HUES48 (cell line): ENCODE measurements around the gene KCTD13.
"Not testable (repeated sequence)": the region's sequence is repeated elsewhere in the genome, so short reads cannot be mapped to it uniquely, and the experiment has no call there.

Source experiments
- H3K27ac ChIP-seq: one replicate; pipeline ENCODE4 v1.7.0; 2013; ENCODE audit warnings: low read depth, low read length, inconsistent platforms
- H3K27me3 ChIP-seq: 2 replicates; pipeline ENCODE4 v1.6.1; 2013; ENCODE audit warnings: mild to moderate bottlenecking, low read length; ENCODE audit not compliant: control insufficient read depth, insufficient read depth
- H3K36me3 ChIP-seq: 2 replicates; pipeline ENCODE4 v1.6.1; 2013; ENCODE audit warnings: low read length; ENCODE audit not compliant: control insufficient read depth, insufficient read depth
- H3K4me1 ChIP-seq: 2 replicates; pipeline ENCODE4 v1.6.1; 2013; ENCODE audit warnings: mild to moderate bottlenecking, low read length; ENCODE audit not compliant: control insufficient read depth, insufficient read depth
- H3K4me3 ChIP-seq: 2 replicates; pipeline ENCODE4 v1.5.1; 2013; ENCODE audit warnings: mild to moderate bottlenecking, low read depth, low read length
- H3K9ac ChIP-seq: 2 replicates; pipeline ENCODE4 v1.6.1; 2013; ENCODE audit warnings: mild to moderate bottlenecking, low read depth, low read length, moderate library complexity
- H3K9me3 ChIP-seq: 2 replicates; pipeline ENCODE4 v1.6.1; 2013; ENCODE audit warnings: low read length; ENCODE audit not compliant: control insufficient read depth, insufficient read depth

KCTD13 gene

DNA sequence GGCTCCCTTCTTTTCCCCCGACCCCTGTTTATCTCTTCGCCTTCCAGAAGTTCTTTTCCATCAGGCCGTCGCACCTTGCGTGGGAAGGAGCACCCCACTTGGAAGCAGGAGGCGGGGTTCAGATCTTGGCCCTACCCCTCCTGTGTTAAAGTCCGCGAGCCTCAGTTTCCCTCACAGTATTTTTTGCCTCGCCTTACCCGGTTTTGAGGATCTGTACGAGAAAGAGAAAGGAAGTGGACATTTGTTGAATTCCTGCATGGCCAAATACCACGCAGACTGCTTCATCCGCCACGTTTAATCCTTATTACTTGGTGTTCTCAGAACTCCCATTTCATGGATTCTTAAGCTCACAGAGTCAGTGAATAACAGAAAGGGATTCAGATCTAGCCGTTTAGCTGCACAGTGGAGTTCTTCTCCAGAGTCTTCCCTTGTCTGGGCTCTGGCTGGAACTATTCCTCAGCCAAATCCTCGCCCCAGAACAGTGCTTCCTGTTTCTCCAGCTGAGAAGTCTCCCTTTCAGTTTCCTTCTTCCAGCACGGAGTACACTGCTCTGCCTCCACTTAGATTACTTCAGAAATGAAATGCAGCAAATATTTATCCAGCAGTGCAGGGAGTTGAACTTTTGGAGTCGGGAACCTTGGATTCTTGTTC is 36.4 kb upstream of the KCTD13 start:
- peaks cover 12% of the 10 kb centered on the region; the same call in 1 of the 2 replicates for H3K36me3 ChIP-seq
- peaks cover 6% of the 10 kb centered on the region for H3K4me1 ChIP-seq
- peak overlapping the region; percentile 14 for H3K27ac ChIP-seq
- peak overlapping the region; percentile 39; the same call in 1 of the 2 replicates for H3K9ac ChIP-seq
- no peaks in the 10 kb centered on the region for H3K9me3 ChIP-seq
- H3K4me3 ChIP-seq = peak overlapping the region; percentile 89
- H3K27me3 ChIP-seq = no peaks in the 10 kb centered on the region

DNA sequence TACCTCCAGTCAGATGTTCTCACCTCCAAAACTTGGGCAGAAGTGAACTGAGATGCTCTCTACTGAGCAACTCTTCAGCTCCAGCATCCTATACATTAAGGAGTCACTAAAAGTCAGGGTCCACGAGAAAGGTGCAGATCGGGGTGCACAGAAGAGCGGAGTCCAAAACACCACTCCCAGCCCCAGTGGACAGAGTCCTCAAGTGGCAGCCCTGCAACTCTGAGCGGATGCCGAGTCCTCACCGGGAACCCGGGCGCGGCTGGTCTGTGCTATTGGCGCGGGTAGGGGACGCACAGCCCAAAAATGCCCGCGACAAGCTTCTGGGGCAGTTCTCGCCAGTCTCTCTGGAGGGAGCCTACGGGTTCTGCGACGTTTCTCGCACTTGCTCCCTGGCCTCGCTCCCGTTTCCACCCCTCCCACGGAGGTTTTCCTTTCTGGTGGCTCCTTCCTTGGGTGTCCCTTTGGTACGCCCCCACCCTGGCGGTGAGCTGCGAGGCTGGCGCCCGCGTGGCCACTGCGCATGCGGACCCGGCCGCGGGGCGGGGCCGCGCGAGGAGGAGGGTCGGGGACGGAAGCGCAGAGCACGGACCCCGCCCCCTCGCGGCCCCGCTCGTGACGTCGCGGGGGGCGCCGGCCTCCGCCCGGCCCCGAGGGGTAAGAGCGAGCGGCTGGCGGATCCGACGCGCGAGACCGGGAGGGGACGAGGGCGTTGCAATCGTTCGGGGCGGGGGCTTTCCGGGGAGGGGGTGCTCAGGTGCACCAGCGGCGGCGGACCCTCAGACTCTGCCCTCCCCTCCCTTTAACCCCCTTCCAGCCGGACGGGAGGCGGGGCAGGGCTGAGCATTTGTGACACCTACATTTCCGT is 35.7 kb upstream of the KCTD13 start, which contains the start of gene TMEM219:
TMEM219 (plus strand) TSS at position 601 of the 865 bp plus-strand sequence. CDS start 1,065 bp downstream, outside the sequence.
- no peaks in the 10 kb centered on the region for H3K27me3 ChIP-seq
- peak within 1 kb of the TSS; percentile 53 for H3K27ac ChIP-seq

DNA sequence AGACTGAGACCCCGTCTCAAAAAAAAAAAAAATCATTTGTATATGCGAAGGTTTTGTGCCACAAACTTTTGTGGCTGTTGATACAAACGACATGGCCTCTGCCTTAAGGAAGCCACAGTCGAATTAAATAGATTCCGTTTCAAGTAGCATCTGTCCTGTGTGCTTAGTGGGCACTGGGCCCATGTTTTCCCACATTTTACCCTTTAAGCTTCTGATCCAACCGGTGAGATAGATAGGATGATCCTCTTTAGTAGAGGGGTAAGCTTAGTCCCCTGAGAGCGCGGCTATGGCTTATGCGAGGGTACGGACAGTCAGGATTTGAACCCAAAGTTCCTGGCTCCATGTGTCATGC is 35.1 kb upstream of the KCTD13 start:
- peak overlapping the region; percentile 87; the same call in 1 of the 2 replicates for H3K9ac ChIP-seq
- H3K4me3 ChIP-seq = peak overlapping the region; percentile 89
- H3K27ac ChIP-seq = peak overlapping the region; percentile 53
- no peaks in the 10 kb centered on the region for H3K27me3 ChIP-seq
- H3K9me3 ChIP-seq = no peaks in the 10 kb centered on the region
- H3K36me3 ChIP-seq = 0 out of 2 replicates have a peak, but pooled peaks cover 7% of the 10 kb centered on the region
- H3K4me1 ChIP-seq = peaks cover 6% of the 10 kb centered on the region

More for the DNA sequence above, 35.7 kb upstream of the KCTD13 start, which contains the start of gene TMEM219:
- no peaks in the 10 kb centered on the region for H3K9me3 ChIP-seq
- H3K4me3 ChIP-seq = peak within 1 kb of the TSS; percentile 89
- H3K9ac ChIP-seq = peak within 1 kb of the TSS; percentile 87
- H3K4me1 ChIP-seq = peaks cover 6% of the 10 kb centered on the region
- 0 out of 2 replicates have a peak, but pooled peaks cover 7% of the 10 kb centered on the region for H3K36me3 ChIP-seq

DNA sequence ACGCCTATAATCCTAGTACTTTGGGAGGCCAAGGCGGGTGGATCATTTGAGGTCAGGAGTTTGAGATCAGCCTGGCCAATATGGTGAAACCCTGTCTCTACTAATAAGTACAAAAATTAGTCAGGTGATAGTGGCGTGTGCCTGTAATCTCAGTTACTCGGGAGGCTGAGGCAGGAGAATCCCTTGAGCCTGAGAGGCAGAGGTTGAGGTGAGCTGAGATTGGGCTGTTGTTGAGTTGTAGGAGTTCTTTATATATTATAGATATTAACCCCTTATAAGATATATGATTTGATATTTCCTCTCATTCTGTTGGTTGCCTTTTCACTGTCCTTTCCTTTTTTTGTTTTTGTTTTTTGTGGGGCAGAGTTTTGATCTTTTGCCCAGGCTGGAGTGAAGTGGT is 33.8 kb upstream of the KCTD13 start:
- H3K27ac ChIP-seq, H3K9me3 ChIP-seq: not testable (repeated sequence)

DNA sequence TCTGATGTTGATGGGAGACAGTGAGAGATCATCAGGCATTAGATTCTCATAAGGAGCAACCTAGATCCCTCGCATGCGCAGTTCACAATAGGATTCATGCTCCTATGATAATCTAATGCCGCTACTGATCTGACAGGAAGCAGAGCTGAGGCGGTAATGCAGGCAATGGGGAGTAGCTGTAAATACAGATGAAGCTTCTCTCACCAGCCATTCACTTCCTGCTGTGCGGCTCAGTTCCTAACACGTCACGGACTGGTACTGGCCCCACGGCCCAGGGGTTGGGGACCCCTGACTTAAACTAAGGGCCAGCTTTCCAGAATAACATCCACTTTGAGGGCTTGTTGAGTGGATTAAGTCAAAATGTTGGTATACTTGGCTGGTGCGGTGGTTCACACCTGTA is 33.3 kb upstream of the KCTD13 start:
- H3K27me3 ChIP-seq = no peaks in the 10 kb centered on the region
- H3K4me3 ChIP-seq = no peak overlapping the region
- H3K9ac ChIP-seq = no peak overlapping the region
- peaks cover 6% of the 10 kb centered on the region for H3K4me1 ChIP-seq
- H3K9me3 ChIP-seq = no peaks in the 10 kb centered on the region
- no peak overlapping the region for H3K27ac ChIP-seq
- H3K36me3 ChIP-seq = 0 out of 2 replicates have a peak, but pooled peaks cover 3% of the 10 kb centered on the region

More for the DNA sequence above, 33.8 kb upstream of the KCTD13 start:
- H3K36me3 ChIP-seq, H3K27me3 ChIP-seq, H3K4me3 ChIP-seq, H3K4me1 ChIP-seq, H3K9ac ChIP-seq: not testable (repeated sequence)

DNA sequence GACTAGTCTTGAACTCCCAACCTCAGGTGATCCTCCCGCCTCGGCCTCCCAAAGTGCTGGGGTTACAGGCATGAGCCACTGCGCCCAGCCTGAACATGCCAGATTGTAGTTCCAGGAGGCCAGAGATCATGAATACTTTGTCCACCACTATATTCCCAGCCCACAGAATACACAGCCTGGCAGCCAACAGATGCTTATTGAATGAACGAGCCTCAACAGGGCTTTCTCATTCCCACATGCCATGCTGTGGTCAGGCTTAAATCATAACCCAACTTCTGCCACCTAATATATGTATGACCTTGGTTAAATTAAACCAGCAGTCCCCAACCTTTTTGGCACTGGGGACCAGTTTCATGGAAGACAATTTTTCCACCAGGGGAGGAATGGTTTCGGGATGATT is 32.7 kb upstream of the KCTD13 start:
- Histone ChIP-seq H3K27me3 (no peaks in the 10 kb centered on the region), H3K4me1 (peaks cover 6% of the 10 kb centered on the region), H3K36me3 (0 out of 2 replicates have a peak, but pooled peaks cover 3% of the 10 kb centered on the region), H3K9ac (no peak overlapping the region), H3K4me3 (no peak overlapping the region), H3K27ac (no peak overlapping the region), H3K9me3 (no peaks in the 10 kb centered on the region)

DNA sequence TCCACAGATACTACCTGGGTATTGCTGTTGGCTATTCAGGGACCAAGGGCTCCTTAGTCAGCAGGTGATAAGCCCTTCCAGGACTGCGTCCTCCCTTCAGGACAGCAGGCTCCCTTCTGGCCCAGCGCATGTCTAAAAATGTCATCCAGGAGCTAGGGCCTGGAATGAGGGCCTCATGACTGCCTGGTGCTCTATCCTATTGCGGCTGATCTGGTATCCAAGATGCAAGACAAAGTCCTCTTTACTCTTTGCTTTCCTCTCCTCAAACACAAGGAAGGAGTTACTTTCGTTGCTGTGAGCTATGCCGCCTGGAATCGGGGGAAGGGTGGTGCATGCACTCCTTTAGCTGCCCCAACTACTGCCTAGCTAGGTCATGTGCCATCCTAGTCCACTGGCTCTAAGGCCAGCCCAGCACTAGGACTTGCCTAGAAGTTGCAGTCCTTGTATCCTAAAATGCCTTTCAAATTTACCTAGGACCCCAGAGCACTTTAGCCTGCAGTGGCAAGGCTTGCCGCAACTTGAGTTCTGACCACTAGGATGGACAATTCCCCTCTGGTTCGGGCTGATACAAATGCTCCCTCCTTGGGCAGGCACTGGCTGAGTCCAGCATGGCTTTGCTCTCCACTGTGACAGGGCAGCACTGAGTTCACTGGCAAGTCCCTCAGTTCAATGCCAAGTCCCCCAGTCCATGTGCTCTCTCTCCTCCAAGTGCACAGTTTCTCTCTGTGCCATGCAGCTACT is 25.8 kb upstream of the KCTD13 start:
- Histone ChIP-seq H3K9ac (no peak overlapping the region), H3K27me3 (no peaks in the 10 kb centered on the region), H3K4me1 (peaks cover 8% of the 10 kb centered on the region), H3K36me3 (no peaks in the 10 kb centered on the region), H3K4me3 (no peak overlapping the region), H3K27ac (no peak overlapping the region), H3K9me3 (no peaks in the 10 kb centered on the region)

DNA sequence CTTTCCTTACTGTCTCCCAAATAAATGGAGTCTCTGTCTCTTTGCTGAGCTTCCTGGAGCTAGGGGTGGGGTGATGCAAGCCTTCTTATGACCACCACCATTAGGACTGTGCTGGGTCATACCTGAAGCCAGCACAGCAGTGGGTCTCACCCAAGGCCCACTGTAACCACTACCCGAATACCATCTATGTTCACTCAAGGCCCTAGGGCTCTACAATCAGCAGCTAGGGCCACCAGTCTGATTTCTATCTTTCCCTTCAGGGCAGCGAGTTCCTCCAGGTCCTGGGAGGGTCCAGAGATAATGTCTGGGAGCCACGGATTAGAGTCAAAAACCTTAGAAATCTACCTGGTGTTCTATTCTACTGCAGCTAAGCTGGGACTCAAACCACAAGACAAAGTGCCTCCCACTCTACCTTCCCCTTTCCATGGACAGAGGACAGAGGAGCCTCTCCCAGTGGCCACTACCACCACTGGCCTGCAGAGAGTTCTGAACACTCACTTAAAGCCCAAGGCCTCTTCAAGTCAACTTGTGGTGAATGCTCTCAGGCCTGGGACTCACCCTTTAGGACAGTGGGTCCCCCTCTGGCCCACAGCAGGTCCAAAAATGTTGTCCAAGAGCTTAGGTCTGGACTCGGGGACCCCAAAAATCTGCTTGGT is 24.9 kb upstream of the KCTD13 start:
- Histone ChIP-seq H3K36me3 (no peaks in the 10 kb centered on the region), H3K4me1 (peaks cover 8% of the 10 kb centered on the region), H3K9me3 (no peaks in the 10 kb centered on the region), H3K27ac (no peak overlapping the region), H3K9ac (no peak overlapping the region), H3K27me3 (no peaks in the 10 kb centered on the region), H3K4me3 (no peak overlapping the region)

DNA sequence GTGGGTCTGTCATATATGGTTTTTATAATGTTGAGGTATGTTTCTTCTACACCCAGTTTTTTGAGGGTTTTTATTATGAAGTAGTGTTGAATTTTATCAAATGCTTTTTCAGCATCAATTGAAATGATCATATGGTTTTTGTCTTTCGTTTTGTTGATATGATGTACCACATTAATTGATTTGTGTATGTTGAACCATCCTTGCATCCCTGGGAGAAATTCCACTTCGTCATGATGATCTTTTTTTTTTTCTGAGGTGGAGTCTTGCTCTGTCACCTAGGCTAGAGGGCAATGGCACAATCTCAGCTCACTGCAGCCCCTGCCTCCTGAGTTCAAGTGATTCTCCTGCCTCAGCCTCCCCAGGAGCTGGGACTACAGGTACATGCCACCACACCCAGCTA is 21.9 kb upstream of the KCTD13 start:
- Histone ChIP-seq H3K4me3 (no peak overlapping the region), H3K4me1 (peaks cover 12% of the 10 kb centered on the region), H3K9me3 (no peaks in the 10 kb centered on the region), H3K27ac (no peak overlapping the region), H3K9ac (no peak overlapping the region), H3K27me3 (no peaks in the 10 kb centered on the region), H3K36me3 (no peaks in the 10 kb centered on the region)
